GM12878 (cell line): ENCODE measurements around the gene PRM3. TPM values are rescaled to one million over a fixed set of nuclear protein-coding genes. Genes with fewer than 3 reads are reported as not detected.

Experiments
- ATAC-seq: fragments of 200-7000 bp; cut with Tn5 transposase; 3 replicates; pipeline ENCODE4 v1.9.1; 2020; ENCODE audit warnings: mild to moderate bottlenecking, moderate library complexity
- BruUV-seq: library from RNA; stranded (reverse); fragments of 400-500 nt; replicated peaks from 2 replicates; lab custom pipeline; 2021; lab: Mats Ljungman, UMichigan
- CTCF ChIA-PET: fragments of 300-600 bp; sonication (Branson Sonifier 250); formaldehyde crosslinking; extraction: SDS; loops from one replicate; lab custom pipeline; 2021; ENCODE audit warnings: inconsistent platforms; lab: Yijun Ruan, JAX
- POLR2A ChIA-PET: fragments of 350-600 bp; formaldehyde crosslinking; extraction: SDS; loops from one replicate; lab custom pipeline; 2021; ENCODE audit warnings: inconsistent platforms; lab: Charles Lee
- RAD21 ChIA-PET: fragments of 300-600 bp; sonication (Branson Sonifier 250); formaldehyde crosslinking; loops from one replicate; lab custom pipeline; 2023; ENCODE audit warnings: antibody characterized with exemption; ENCODE audit not compliant: unreplicated experiment; lab: Charles Lee
- SMC1A ChIA-PET: fragments of 300-600 bp; sonication (Branson Sonifier 250); formaldehyde crosslinking; loops from one replicate; lab custom pipeline; 2023; ENCODE audit not compliant: unreplicated experiment, uncharacterized antibody; lab: Charles Lee
- DNase-seq: peaks from one replicate; pipeline ENCODE4 v3.0.0-alpha.2; 2011; ENCODE audit warnings: low read depth, low spot score
- FAIRE-seq: peaks from 3 replicates; lab custom pipeline; 2011; peaks lifted over from hg19 to GRCh38; lab: Jason Lieb, UNC
- H2AFZ ChIP-seq: 2 replicates; pipeline ENCODE4 v1.6.0; 2011; ENCODE audit warnings: low read depth, low read length, control low read depth; ENCODE audit not compliant: control insufficient read depth
- H3K27ac ChIP-seq: 2 replicates; pipeline ENCODE4 v1.5.1; 2011; ENCODE audit warnings: control low read depth; ENCODE audit not compliant: control insufficient read depth, insufficient read depth
- H3K27me3 ChIP-seq, 2 experiments: replicated peaks in 1 of 2; 2 replicates each; pipeline versions ENCODE4 v1.6.0 to v1.6.1; 2011; ENCODE audit warnings: low read length in 1 of 2; ENCODE audit not compliant: control insufficient read depth in 2 of 2, insufficient read depth in 2 of 2
- H3K36me3 ChIP-seq, 2 experiments: 2 replicates each; pipeline ENCODE4 v1.5.1; 2011; ENCODE audit warnings: low read length in 1 of 2; ENCODE audit not compliant: control insufficient read depth in 2 of 2, insufficient read depth in 2 of 2
- H3K4me1 ChIP-seq: 2 replicates; pipeline ENCODE4 v1.6.1; 2011; ENCODE audit warnings: mild to moderate bottlenecking, low read length, moderate library complexity, mixed read lengths; ENCODE audit not compliant: control insufficient read depth, insufficient read depth
- H3K4me2 ChIP-seq: 2 replicates; pipeline ENCODE4 v1.6.0; 2011; ENCODE audit warnings: control low read depth; ENCODE audit not compliant: control insufficient read depth, insufficient read depth
- H3K4me3 ChIP-seq: fragments of 200-600 bp; sonication (generic); 2 replicates; pipeline ENCODE4 v1.5.1; 2016
- H3K79me2 ChIP-seq: 2 replicates; pipeline ENCODE4 v1.6.0; 2011; ENCODE audit warnings: low read length; ENCODE audit not compliant: control insufficient read depth, insufficient read depth
- H3K9ac ChIP-seq: 2 replicates; pipeline ENCODE4 v1.8.0; 2011; ENCODE audit warnings: low read length, control low read depth, mixed read lengths; ENCODE audit not compliant: control insufficient read depth, insufficient read depth
- H3K9me3 ChIP-seq: replicated peaks from 3 replicates; pipeline ENCODE4 v1.5.1; 2011; ENCODE audit warnings: mild to moderate bottlenecking, low read length; ENCODE audit not compliant: control insufficient read depth, insufficient read depth
- H4K20me1 ChIP-seq: 2 replicates; pipeline ENCODE4 v1.6.0; 2011; ENCODE audit not compliant: control insufficient read depth, insufficient read depth
- CBFB ChIP-seq: IDR thresholded peaks from 2 replicates; pipeline ENCODE4 v1.6.1; 2016; ENCODE audit warnings: antibody characterized with exemption, low read depth
- MLLT1 ChIP-seq: fragments of 450-650 bp; IDR thresholded peaks from 2 replicates; pipeline ENCODE4 v1.6.1; 2016; ENCODE audit warnings: mild to moderate bottlenecking
- RELA ChIP-seq: fragments of 450-650 bp; IDR thresholded peaks from 2 replicates; pipeline ENCODE4 v1.8.0; 2014; ENCODE audit warnings: borderline replicate concordance; ENCODE audit not compliant: partially characterized antibody
- ZBED1 ChIP-seq: IDR thresholded peaks from 2 replicates; pipeline ENCODE4 v1.6.1; 2016; ENCODE audit warnings: borderline replicate concordance
- WGBS: methylation state at CpG from one replicate; pipeline ENCODE4 v1.1.6; 2016; ENCODE audit warnings: low lambda C conversion rate; ENCODE audit not compliant: insufficient replicate concordance, insufficient coverage; ENCODE audit errors: missing lambda C conversion rate; 5-methylcytosine and 5-hydroxymethylcytosine counted together
- in situ Hi-C: fragments of 300-500 bp; cut with MboI; formaldehyde crosslinking; loops from 9 replicates; pipeline ENCODE4 v1.14.3; 2018; ENCODE audit warnings: mixed read lengths
- intact Hi-C: fragments of 100-400 bp; cut with micrococcal nuclease; formaldehyde crosslinking; loops from one replicate; pipeline ENCODE4 v1.14.2; 2022; ENCODE audit not compliant: unreplicated experiment
- polyA plus RNA-seq, 11 experiments: library from polyadenylated mRNA; depleted of rRNA in 4 of 11; unstranded in 6 of 11; stranded (reverse) in 5 of 11; fragments of >200 nt; fragmentation: Nextera tagmentation in 4 of 11; fragmentation: Illumina TruSeq in 1 of 11; extraction: Ambion mirVana in 4 of 11; extraction: Trizol in 1 of 11; gene quantifications; 1 replicate in 1 of 11; 2 replicates in 10 of 11; pipeline versions ENCODE4 v1.2.1 to v1.2.3, GENCODE V29; 2011 to 2016; ENCODE audit warnings: inconsistent platforms in 2 of 11, missing spikeins in 2 of 11, low read depth in 1 of 11
- total RNA-seq, 4 experiments: library from RNA; depleted of rRNA in 3 of 4; stranded (reverse); fragments of >200 nt in 3 of 4; fragmentation: Illumina TruSeq in 1 of 4; extraction: Trizol in 1 of 4; gene quantifications; 2 replicates each; pipeline versions ENCODE4 v1.2.1 to v1.2.3, GENCODE V29; 2013 to 2021

PRM3 gene
- total and polyA plus RNA-seq, 10 of the 15 experiments (the other 5 are each of a cell fraction or from before 2014, with no cell fraction given) = not detected

DNA sequence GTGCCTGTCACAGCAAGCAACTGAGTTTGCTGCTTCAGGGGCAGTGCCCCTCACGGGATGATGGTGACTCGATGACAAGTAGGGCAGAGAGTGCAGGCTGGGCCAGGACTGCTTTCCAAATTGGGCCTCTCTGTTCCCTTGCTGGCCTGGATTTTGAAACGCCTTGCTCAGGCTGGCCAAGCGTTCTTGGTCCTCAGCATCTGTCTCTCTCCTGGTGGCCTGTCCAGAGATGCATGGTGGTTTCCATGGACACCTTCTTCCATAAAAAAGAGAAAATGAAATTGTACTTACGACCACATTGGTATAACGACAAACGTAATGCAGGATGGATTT is 27.1 kb upstream of the PRM3 start:
- no TSS peak for BruUV-seq

More for the DNA sequence above, 27.1 kb upstream of the PRM3 start:
- H3K9ac ChIP-seq = no peak overlapping the region
- peak; percentile 71 for TF ChIP-seq MLLT1
- TF ChIP-seq CBFB = no peak
- TF ChIP-seq ZBED1 = no peak
- no peak for TF ChIP-seq RELA
- H3K36me3 ChIP-seq = no peaks in the 10 kb centered on the region
- FAIRE-seq = no peak
- H3K4me2 ChIP-seq = no peak overlapping the region
- intact Hi-C loops = no loop called here
- H3K27ac ChIP-seq = no peak overlapping the region
- H2AFZ ChIP-seq = no peak overlapping the region
- DNase-seq = no peak
- POLR2A ChIA-PET = interaction anchor here (4.3 to 6.0 kb wide), 3 partner anchors 10 to 54 kb away, joined by 60 to 85 read pairs (median 80); partner anchors contain the start of gene SOCS1
- RAD21 ChIA-PET = interaction anchor here (0.6 to 6.8 kb wide), 8 partner anchors 10 to 336 kb away, joined by 3 to 206 read pairs (median 40); partner anchors contain the start of gene SOCS1
- no peak for ATAC-seq
- no peaks in the 10 kb centered on the region for H3K27me3 ChIP-seq
- H3K4me1 ChIP-seq = peaks cover 60% of the 10 kb centered on the region
- H4K20me1 ChIP-seq = no peaks in the 10 kb centered on the region
- 69% methylated on average over 7 of the region's 7 CpGs for WGBS
- H3K9me3 ChIP-seq = no peaks in the 10 kb centered on the region
- no peak overlapping the region for H3K4me3 ChIP-seq
- SMC1A ChIA-PET = interaction anchor here (1.1 to 8.4 kb wide), 4 partner anchors 10 to 79 kb away, joined by 3 to 194 read pairs (median 106); partner anchors contain the start of gene SOCS1
- no peaks in the 10 kb centered on the region; the same call in 1 of the 2 replicates for H3K79me2 ChIP-seq
- CTCF ChIA-PET = interaction anchor here (1.2 to 7.4 kb wide), 4 partner anchors 43 to 96 kb away, joined by 3 to 104 read pairs (median 24); partner anchors contain the start of gene SOCS1
- in situ Hi-C loops = loop anchor here (10.0 kb wide), 1 partner anchor 996 kb away; no protein-coding TSS in a partner anchor
